Measurements from ENCODE around the gene ROR2. TPM values are rescaled to one million over a fixed set of nuclear protein-coding genes. Genes with fewer than 3 reads are reported as not detected.

ROR2 gene
- total RNA-seq, 1 donor from 2014 or later, result 18.6 TPM

DNA sequence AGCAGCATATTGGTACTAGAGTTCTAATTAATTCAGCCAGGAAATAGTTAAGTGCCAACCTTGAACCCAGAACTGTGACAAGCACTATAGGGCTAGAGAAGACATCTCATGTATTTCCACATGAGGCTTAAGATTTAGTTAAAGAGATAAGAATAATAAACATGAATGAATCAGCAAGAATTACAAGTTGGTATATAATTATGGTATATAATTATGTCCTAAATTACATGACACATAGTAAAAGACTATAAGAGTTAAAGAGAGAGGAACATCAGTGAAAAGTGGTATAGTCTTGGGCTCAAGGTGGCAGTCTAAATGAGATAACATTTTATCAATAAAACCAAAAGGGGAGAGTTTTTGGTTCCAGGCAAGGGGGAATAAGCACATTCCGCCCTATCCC, 303.3 kb downstream of the ROR2 start:
- no peaks in the 10 kb centered on the region for H3K36me3 Mint-ChIP-seq (ENCODE audit: low read depth)
- no peak overlapping the region for H3K27ac Mint-ChIP-seq (ENCODE audit: unreplicated experiment)
- no peak for DNase-seq (ENCODE audit: low spot score)
- H3K9me3 Mint-ChIP-seq (ENCODE audit: low read depth), result no peaks in the 10 kb centered on the region
- H3K27me3 Mint-ChIP-seq (ENCODE audit: low read depth), result peaks cover 2% of the 10 kb centered on the region
- TF ChIP-seq, protein P1, sequence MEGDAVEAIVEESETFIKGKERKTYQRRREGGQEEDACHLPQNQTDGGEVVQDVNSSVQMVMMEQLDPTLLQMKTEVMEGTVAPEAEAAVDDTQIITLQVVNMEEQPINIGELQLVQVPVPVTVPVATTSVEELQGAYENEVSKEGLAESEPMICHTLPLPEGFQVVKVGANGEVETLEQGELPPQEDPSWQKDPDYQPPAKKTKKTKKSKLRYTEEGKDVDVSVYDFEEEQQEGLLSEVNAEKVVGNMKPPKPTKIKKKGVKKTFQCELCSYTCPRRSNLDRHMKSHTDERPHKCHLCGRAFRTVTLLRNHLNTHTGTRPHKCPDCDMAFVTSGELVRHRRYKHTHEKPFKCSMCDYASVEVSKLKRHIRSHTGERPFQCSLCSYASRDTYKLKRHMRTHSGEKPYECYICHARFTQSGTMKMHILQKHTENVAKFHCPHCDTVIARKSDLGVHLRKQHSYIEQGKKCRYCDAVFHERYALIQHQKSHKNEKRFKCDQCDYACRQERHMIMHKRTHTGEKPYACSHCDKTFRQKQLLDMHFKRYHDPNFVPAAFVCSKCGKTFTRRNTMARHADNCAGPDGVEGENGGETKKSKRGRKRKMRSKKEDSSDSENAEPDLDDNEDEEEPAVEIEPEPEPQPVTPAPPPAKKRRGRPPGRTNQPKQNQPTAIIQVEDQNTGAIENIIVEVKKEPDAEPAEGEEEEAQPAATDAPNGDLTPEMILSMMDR (IDR thresholded peaks at IDR 0.05), result no peak
- no peak overlapping the region for H3K4me3 Mint-ChIP-seq (ENCODE audit: unreplicated experiment)
- no peaks in the 10 kb centered on the region for H3K4me1 Mint-ChIP-seq (ENCODE audit: low read depth)

DNA sequence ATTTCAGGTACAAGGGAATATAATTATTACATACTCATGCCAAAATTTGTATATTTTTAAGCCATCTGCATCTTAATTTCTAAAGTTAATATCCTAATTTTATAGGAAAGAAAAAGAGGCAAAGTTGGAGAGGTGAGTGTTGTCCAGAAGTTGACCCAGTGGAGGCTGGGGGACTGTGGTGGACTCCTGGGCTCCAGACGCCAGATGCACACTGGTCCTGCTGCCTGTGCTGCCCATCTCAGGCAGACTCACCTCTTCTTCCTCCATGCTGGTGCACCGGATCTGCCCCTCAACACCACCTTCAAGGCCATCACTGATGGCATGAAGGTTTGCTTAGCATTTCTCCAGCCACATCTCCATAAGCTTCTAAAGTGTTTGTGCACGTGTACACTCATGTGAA, 305.6 kb downstream of the ROR2 start:
- H3K4me3 Mint-ChIP-seq (ENCODE audit: unreplicated experiment), result no peak overlapping the region

DNA sequence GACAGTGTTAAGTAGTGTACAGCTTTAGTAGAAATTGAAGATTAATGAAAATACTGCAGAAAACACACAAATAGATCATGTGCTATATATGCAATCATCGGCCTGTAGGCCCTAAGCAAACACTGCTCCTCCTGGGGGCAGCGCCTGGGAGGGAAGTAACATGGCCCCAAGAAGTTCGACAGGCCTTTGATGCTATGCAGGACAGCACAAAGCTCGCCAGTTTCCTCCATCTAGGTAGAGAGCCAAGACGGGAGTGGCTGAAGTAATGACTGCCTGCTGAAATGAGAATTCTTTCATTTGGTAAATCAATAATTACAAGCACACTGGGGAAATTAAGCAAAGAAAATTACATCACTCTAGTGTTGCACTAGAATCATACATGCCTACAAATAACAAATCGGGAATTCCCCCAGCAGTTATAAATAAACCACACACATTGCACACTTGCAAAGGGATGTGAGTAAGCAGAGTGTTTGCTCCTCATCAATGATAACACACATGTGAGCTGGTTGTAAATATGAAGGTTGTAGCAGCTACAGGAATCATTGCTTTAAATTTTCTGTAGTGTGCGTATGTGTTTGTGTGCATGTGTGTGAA, 306.4 kb downstream of the ROR2 start:
- no peak overlapping the region for H3K27ac Mint-ChIP-seq (ENCODE audit: unreplicated experiment)
- no peak for DNase-seq (ENCODE audit: low spot score)
- peaks cover 2% of the 10 kb centered on the region for H3K36me3 Mint-ChIP-seq (ENCODE audit: low read depth)
- no peaks in the 10 kb centered on the region for H3K4me1 Mint-ChIP-seq (ENCODE audit: low read depth)
- peaks cover 7% of the 10 kb centered on the region for H3K9me3 Mint-ChIP-seq (ENCODE audit: low read depth)
- no peak overlapping the region for H3K4me3 Mint-ChIP-seq (ENCODE audit: unreplicated experiment)
- TF ChIP-seq, protein P1 (IDR thresholded peaks at IDR 0.05), result no peak
- no peaks in the 10 kb centered on the region for H3K27me3 Mint-ChIP-seq (ENCODE audit: low read depth)

More for the DNA sequence above, 305.6 kb downstream of the ROR2 start:
- H3K27me3 Mint-ChIP-seq (ENCODE audit: low read depth), result no peaks in the 10 kb centered on the region
- H3K9me3 Mint-ChIP-seq (ENCODE audit: low read depth), result peaks cover 7% of the 10 kb centered on the region
- H3K36me3 Mint-ChIP-seq (ENCODE audit: low read depth), result peaks cover 2% of the 10 kb centered on the region
- TF ChIP-seq, protein P1 (IDR thresholded peaks at IDR 0.05), result no peak
- DNase-seq (ENCODE audit: low spot score), result no peak
- H3K27ac Mint-ChIP-seq (ENCODE audit: unreplicated experiment), result no peak overlapping the region
- H3K4me1 Mint-ChIP-seq (ENCODE audit: low read depth), result no peaks in the 10 kb centered on the region

DNA sequence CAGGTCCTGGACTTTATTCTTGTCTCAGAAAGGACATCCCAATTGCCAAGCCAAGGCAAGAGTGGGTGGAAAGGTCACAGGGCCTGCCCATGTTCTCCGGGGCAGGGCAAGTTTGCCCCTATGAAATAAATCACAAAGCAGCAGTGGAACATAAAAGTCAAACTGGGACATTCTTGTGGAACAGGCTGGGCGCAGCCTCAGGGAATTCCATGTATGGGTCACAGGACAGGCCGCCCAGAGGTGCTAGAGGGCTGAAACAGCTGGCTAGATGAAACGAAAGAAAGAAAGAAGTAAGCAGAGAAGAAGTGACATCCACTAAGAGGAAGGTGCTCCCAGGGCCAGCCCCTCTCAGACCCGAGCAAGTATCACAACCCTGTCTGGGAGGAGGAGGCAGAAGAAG, 307.3 kb downstream of the ROR2 start:
- no peak for DNase-seq (ENCODE audit: low spot score)
- no peak overlapping the region for H3K27ac Mint-ChIP-seq (ENCODE audit: unreplicated experiment)
- peaks cover 2% of the 10 kb centered on the region for H3K27me3 Mint-ChIP-seq (ENCODE audit: low read depth)
- no peak overlapping the region for H3K4me3 Mint-ChIP-seq (ENCODE audit: unreplicated experiment)
- no peaks in the 10 kb centered on the region for H3K4me1 Mint-ChIP-seq (ENCODE audit: low read depth)
- TF ChIP-seq, protein P1 (IDR thresholded peaks at IDR 0.05), result no peak
- peaks cover 9% of the 10 kb centered on the region for H3K9me3 Mint-ChIP-seq (ENCODE audit: low read depth)
- H3K36me3 Mint-ChIP-seq (ENCODE audit: low read depth), result peaks cover 3% of the 10 kb centered on the region

DNA sequence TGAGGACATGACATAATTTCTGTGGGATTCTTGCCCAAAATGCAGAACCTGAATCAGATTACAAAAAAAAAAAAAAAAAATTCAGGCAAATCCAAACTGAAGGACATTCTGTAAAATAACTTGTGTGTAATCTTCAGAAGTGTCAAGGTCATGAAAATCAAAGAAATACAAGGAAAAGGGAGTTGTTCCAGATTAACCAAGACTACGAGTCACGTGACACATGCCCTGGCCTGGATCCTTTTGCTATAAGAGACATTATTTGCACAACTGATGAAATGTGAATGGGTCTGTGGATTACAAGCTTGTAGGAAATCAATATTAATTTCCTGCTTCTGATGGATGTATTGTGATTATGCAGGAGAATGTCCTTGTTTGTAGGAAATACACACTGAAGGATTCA, 309.6 kb downstream of the ROR2 start:
- Mint-ChIP-seq H3K4me1 (ENCODE audit: low read depth) (no peaks in the 10 kb centered on the region), H3K9me3 (ENCODE audit: low read depth) (peaks cover 13% of the 10 kb centered on the region), H3K27me3 (ENCODE audit: low read depth) (peaks cover 4% of the 10 kb centered on the region), H3K27ac (ENCODE audit: unreplicated experiment) (no peak overlapping the region), H3K36me3 (ENCODE audit: low read depth) (peaks cover 4% of the 10 kb centered on the region), H3K4me3 (ENCODE audit: unreplicated experiment) (no peak overlapping the region)
- DNase-seq (ENCODE audit: low spot score), result no peak
- TF ChIP-seq, protein P1 (IDR thresholded peaks at IDR 0.05), result no peak

Data from chondrocyte (in vitro differentiated cells).